Measurements from ENCODE around the gene METTL15.

The METTL15 gene

GRCh38 chr11:28153586-28153985, 45.4 kb downstream of the METTL15 start:
- peak; percentile 16; the same call in 1 of the 3 replicates for ATAC-seq
- TF ChIP-seq ZNF565 (CRISPR knock-in tag; conservative IDR thresholded peaks at IDR 0.05; ENCODE audit: low read depth) (no peak), ISL1 (CRISPR knock-in tag; IDR thresholded peaks at IDR 0.05) (peak; percentile 65; the same call in 1 of the 2 replicates)

- TF ChIP-seq ZC3H10 (CRISPR knock-in tag; IDR thresholded peaks at IDR 0.05) (no peak), PPARA (CRISPR knock-in tag; IDR thresholded peaks at IDR 0.05; ENCODE audit: borderline replicate concordance) (no peak), BACH2 (CRISPR knock-in tag; IDR thresholded peaks at IDR 0.05; ENCODE audit: borderline replicate concordance) (no peak), ZFP30 (CRISPR knock-in tag; IDR thresholded peaks at IDR 0.05) (no peak), PATZ1 (CRISPR knock-in tag; IDR thresholded peaks at IDR 0.05; ENCODE audit: borderline replicate concordance) (no peak), ZNF565 (CRISPR knock-in tag; conservative IDR thresholded peaks at IDR 0.05; ENCODE audit: low read depth) (no peak), ZFP3 (CRISPR knock-in tag; IDR thresholded peaks at IDR 0.05) (no peak), ZNF70 (CRISPR knock-in tag; IDR thresholded peaks at IDR 0.05) (no peak), ESRRG (CRISPR knock-in tag; IDR thresholded peaks at IDR 0.05) (no peak), GLIS3 (CRISPR knock-in tag; IDR thresholded peaks at IDR 0.05) (no peak), SNAI2 (CRISPR knock-in tag; IDR thresholded peaks at IDR 0.05) (no peak)
- ATAC-seq, result no peak
Observed at GRCh38 chr11:28168718-28169117, 60.5 kb downstream of the METTL15 start.

- ATAC-seq, result no peak
Observed at GRCh38 chr11:28169816-28170215, 61.6 kb downstream of the METTL15 start.

GRCh38 chr11:28170759-28171158, 62.6 kb downstream of the METTL15 start:
- ATAC-seq, result no peak
- TF ChIP-seq ZC3H10 (CRISPR knock-in tag; IDR thresholded peaks at IDR 0.05) (no peak), PPARA (CRISPR knock-in tag; IDR thresholded peaks at IDR 0.05; ENCODE audit: borderline replicate concordance) (no peak), ISL1 (CRISPR knock-in tag; IDR thresholded peaks at IDR 0.05) (no peak), TOX (CRISPR knock-in tag; IDR thresholded peaks at IDR 0.05; ENCODE audit: borderline replicate concordance) (no peak), ARNTL (CRISPR knock-in tag; IDR thresholded peaks at IDR 0.05; ENCODE audit: borderline replicate concordance, low read depth) (no peak), ZNF8 (CRISPR knock-in tag; IDR thresholded peaks at IDR 0.05) (no peak), OSR1 (CRISPR knock-in tag; IDR thresholded peaks at IDR 0.05) (no peak), CSRNP3 (CRISPR knock-in tag; IDR thresholded peaks at IDR 0.05) (no peak), ZNF565 (CRISPR knock-in tag; conservative IDR thresholded peaks at IDR 0.05; ENCODE audit: low read depth) (no peak), SNAI2 (CRISPR knock-in tag; IDR thresholded peaks at IDR 0.05) (no peak), ZFP3 (CRISPR knock-in tag; IDR thresholded peaks at IDR 0.05) (no peak)

More at GRCh38 chr11:28169816-28170215, 61.6 kb downstream of the METTL15 start:
- TF ChIP-seq TCF4 (CRISPR knock-in tag; IDR thresholded peaks at IDR 0.05; ENCODE audit: borderline replicate concordance) (no peak), BACH2 (CRISPR knock-in tag; IDR thresholded peaks at IDR 0.05; ENCODE audit: borderline replicate concordance) (no peak), ARNTL (CRISPR knock-in tag; IDR thresholded peaks at IDR 0.05; ENCODE audit: borderline replicate concordance, low read depth) (no peak), SNAI2 (CRISPR knock-in tag; IDR thresholded peaks at IDR 0.05) (no peak), ZFP3 (CRISPR knock-in tag; IDR thresholded peaks at IDR 0.05) (no peak), ZNF70 (CRISPR knock-in tag; IDR thresholded peaks at IDR 0.05) (no peak), OSR1 (CRISPR knock-in tag; IDR thresholded peaks at IDR 0.05) (no peak), ZFP30 (CRISPR knock-in tag; IDR thresholded peaks at IDR 0.05) (no peak)

- TF ChIP-seq ZFP30 (CRISPR knock-in tag; IDR thresholded peaks at IDR 0.05), result no peak
- no peak for TF ChIP-seq PATZ1 (CRISPR knock-in tag; IDR thresholded peaks at IDR 0.05; ENCODE audit: borderline replicate concordance)
- ATAC-seq, result no peak
Observed at GRCh38 chr11:28176351-28176750, 68.2 kb downstream of the METTL15 start.

GRCh38 chr11:28195449-28195848, 87.3 kb downstream of the METTL15 start:
- ATAC-seq, result no peak
- TF ChIP-seq ZC3H10 (CRISPR knock-in tag; IDR thresholded peaks at IDR 0.05), result no peak
- TF ChIP-seq SNAI2 (CRISPR knock-in tag; IDR thresholded peaks at IDR 0.05), result no peak
- no peak for TF ChIP-seq ZNF70 (CRISPR knock-in tag; IDR thresholded peaks at IDR 0.05)
- no peak for TF ChIP-seq PPARA (CRISPR knock-in tag; IDR thresholded peaks at IDR 0.05; ENCODE audit: borderline replicate concordance)
- TF ChIP-seq ARNTL (CRISPR knock-in tag; IDR thresholded peaks at IDR 0.05; ENCODE audit: borderline replicate concordance, low read depth), result no peak
- no peak for TF ChIP-seq TCF4 (CRISPR knock-in tag; IDR thresholded peaks at IDR 0.05; ENCODE audit: borderline replicate concordance)
- TF ChIP-seq ZNF8 (CRISPR knock-in tag; IDR thresholded peaks at IDR 0.05), result no peak
- no peak for TF ChIP-seq RARB (CRISPR knock-in tag; IDR thresholded peaks at IDR 0.05)

Measured in SK-N-SH treated with all-trans-retinoic acid at 6 μM for 48 hours (cell line).